ENCODE results near the gene LONP1. TPM values are rescaled to one million over a fixed set of nuclear protein-coding genes. Genes with fewer than 3 reads are reported as not detected.

Gene LONP1
- total and polyA plus RNA-seq, 2 experiments from 2014 or later, result 110 to 151 TPM

- no peak for DNase-seq (ENCODE audit: low read depth in 1 of 2, low spot score in 1 of 2)
- Histone ChIP-seq H3K9me3 (ENCODE audit: low read depth) (no peaks in the 10 kb centered on the region), H3K4me3 (no peak overlapping the region), H3K36me3 (peaks cover 34% of the 10 kb centered on the region), H3K27ac (peak overlapping the region; percentile 80), H3K4me1 (ENCODE audit: low read depth) (no peaks in the 10 kb centered on the region), H3K27me3 (no peaks in the 10 kb centered on the region)
- no peak for TF ChIP-seq CTCF (IDR thresholded peaks at IDR 0.05; ENCODE audit: low read depth, low read length)
These were observed 21.1 kb downstream of the LONP1 start for GRCh38 chr19:5698635-5699422.

- peak overlapping the region; percentile 80 for H3K27ac ChIP-seq
- no peak for DNase-seq (ENCODE audit: low read depth in 1 of 2, low spot score in 1 of 2)
These were observed 21.9 kb downstream of the LONP1 start for GRCh38 chr19:5697890-5698634.

DNA sequence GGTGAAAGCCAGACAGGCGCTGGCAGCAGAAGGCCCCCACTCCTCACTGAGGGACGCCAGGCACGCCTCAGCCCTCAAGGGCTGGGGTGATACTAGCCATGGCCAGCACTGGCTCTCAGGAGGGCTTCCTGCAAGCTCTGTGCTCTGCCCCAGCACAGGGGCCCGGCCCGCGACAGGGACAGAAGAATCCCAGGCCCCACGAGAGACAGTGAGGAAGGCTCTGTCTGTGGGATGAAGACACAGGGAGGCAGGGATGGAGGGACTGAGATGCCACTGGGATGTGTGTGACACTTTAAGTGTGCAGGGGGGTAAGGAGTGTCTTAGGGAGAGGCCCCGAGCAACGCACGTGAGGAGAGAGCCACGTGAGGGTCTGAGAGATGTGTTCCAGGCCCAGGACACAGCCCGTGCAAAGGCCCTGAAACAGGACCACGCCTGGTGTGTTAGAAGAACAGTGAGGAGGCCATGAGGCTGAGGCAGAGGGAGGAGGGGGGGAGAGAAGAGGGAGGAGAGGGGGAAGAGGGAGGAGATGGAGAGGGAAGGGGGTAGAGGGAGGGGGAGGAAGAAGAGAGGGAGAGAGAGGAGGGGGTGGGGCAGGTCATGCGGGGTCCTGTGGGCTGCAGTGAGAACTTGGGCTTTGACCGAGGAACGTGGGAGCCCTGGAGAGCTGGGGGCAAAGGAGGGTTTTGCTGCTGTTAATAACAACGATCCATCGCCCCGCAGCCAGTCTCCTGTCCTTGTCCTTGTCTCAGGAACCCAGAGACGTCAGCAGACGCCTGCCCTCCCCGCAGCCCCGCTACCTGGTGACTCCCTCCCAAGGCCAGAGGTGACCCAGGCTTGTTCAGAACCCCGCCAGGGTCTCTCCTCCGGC is 22.7 kb downstream of the LONP1 start:
- Histone ChIP-seq H3K27me3 (no peaks in the 10 kb centered on the region), H3K9me3 (ENCODE audit: low read depth) (no peaks in the 10 kb centered on the region), H3K27ac (peak overlapping the region; percentile 80), H3K36me3 (peaks cover 46% of the 10 kb centered on the region), H3K4me3 (no peak overlapping the region), H3K4me1 (ENCODE audit: low read depth) (no peaks in the 10 kb centered on the region)
- no peak for TF ChIP-seq CTCF (IDR thresholded peaks at IDR 0.05; ENCODE audit: low read depth, low read length)
- no peak for DNase-seq (ENCODE audit: low read depth in 1 of 2, low spot score in 1 of 2)

More at GRCh38 chr19:5697890-5698634, 21.9 kb downstream of the LONP1 start:
- Histone ChIP-seq H3K36me3 (peaks cover 38% of the 10 kb centered on the region), H3K27me3 (no peaks in the 10 kb centered on the region), H3K9me3 (ENCODE audit: low read depth) (no peaks in the 10 kb centered on the region), H3K4me1 (ENCODE audit: low read depth) (no peaks in the 10 kb centered on the region), H3K4me3 (no peak overlapping the region)
- no peak for TF ChIP-seq CTCF (IDR thresholded peaks at IDR 0.05; ENCODE audit: low read depth, low read length)

DNA sequence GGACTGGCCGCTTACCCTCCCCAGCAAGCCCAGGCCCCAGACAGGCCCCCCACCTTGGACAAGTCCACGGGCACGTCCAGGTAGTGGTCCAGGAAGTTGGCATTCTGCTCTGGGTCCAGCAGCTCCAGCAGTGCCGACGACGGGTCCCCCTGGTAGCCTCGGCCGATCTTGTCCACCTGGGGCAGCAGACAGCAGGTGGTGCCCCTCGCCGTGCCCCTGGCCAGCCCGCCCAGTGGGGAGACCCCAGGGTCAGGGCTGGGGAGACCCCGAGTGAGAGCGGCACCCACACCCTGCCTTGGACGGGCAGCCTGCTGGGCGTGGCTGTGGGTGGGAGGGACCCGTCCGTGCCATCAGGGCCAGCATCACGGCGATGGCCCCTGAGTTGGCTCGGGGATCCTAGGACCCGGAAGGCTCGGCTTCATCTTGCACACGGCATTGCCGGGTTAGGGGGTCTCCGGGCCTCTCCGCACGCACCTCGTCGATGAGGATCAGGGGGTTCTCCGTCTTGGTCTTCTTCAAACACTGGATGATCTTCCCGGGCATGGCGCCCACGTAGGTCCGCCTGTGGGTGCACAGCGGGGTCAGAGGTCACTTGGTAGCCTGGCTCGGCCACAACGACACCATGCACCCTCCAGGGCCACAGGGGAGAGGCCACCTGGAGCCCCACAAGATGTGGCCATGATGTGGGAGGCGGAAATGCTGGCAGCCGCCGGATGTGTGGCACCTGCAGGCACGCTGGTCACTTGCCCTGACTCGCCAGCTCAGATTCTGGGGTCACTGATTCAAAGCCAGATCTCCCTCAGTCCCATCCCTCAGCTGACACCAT is 23.5 kb downstream of the LONP1 start:
- peaks cover 54% of the 10 kb centered on the region for H3K36me3 ChIP-seq

More for the DNA sequence above, 23.5 kb downstream of the LONP1 start:
- Histone ChIP-seq H3K9me3 (ENCODE audit: low read depth) (no peaks in the 10 kb centered on the region), H3K4me3 (no peak overlapping the region), H3K27me3 (no peaks in the 10 kb centered on the region), H3K4me1 (ENCODE audit: low read depth) (no peaks in the 10 kb centered on the region), H3K27ac (peak overlapping the region; percentile 16)
- no peak for TF ChIP-seq CTCF (IDR thresholded peaks at IDR 0.05; ENCODE audit: low read depth, low read length)
- no peak for DNase-seq (ENCODE audit: low read depth in 1 of 2, low spot score in 1 of 2)
